CD14-positive monocyte (primary cell): ENCODE measurements around the gene TAF4. TPM values are rescaled to one million over a fixed set of nuclear protein-coding genes. Genes with fewer than 3 reads are reported as not detected.

Experiments
- DNase-seq, 3 donors: peaks; one replicate each; pipeline ENCODE4 v3.0.0-alpha.2; 2011 to 2022
- H2AFZ ChIP-seq: 2 replicates; pipeline ENCODE4 v1.6.0; 2012; ENCODE audit warnings: mild to moderate bottlenecking, low read depth, low read length, inconsistent platforms; ENCODE audit not compliant: insufficient read depth, poor library complexity, severe bottlenecking
- H3K27ac ChIP-seq, 2 donors: 1 replicate in 1 of 2; 2 replicates in 1 of 2; pipeline ENCODE4 v1.5.1; 2012 to 2013; ENCODE audit warnings: low read length in 2 of 2, control low read depth in 1 of 2, inconsistent platforms in 1 of 2, low read depth in 1 of 2, mild to moderate bottlenecking in 1 of 2
- H3K27me3 ChIP-seq, 2 donors: one replicate each; pipeline versions ENCODE4 v1.6.0 to v1.6.1; 2011 to 2013; ENCODE audit warnings: low read length in 2 of 2; ENCODE audit not compliant: control insufficient read depth in 2 of 2, insufficient read depth in 2 of 2
- H3K36me3 ChIP-seq, 2 donors: replicated peaks in 1 of 2; 1 replicate in 1 of 2; 2 replicates in 1 of 2; pipeline versions ENCODE4 v1.5.1 to v1.6.1; 2012 to 2013; ENCODE audit warnings: low read length in 2 of 2, control low read depth in 1 of 2, inconsistent platforms in 1 of 2, mild to moderate bottlenecking in 1 of 2; ENCODE audit not compliant: insufficient read depth in 2 of 2, control insufficient read depth in 1 of 2
- H3K4me1 ChIP-seq, 2 donors: 1 replicate in 1 of 2; 2 replicates in 1 of 2; pipeline versions ENCODE4 v1.5.1 to v1.6.1; 2012 to 2013; ENCODE audit warnings: low read length in 2 of 2, control low read depth in 1 of 2, inconsistent platforms in 1 of 2, mild to moderate bottlenecking in 1 of 2, moderate library complexity in 1 of 2; ENCODE audit not compliant: insufficient read depth in 2 of 2, control insufficient read depth in 1 of 2
- H3K4me2 ChIP-seq: replicated peaks from 2 replicates; pipeline ENCODE3; 2012; ENCODE audit warnings: low read length, moderate library complexity, mild to moderate bottlenecking; ENCODE audit not compliant: poor library complexity, severe bottlenecking; ENCODE audit errors: extremely low read depth
- H3K4me3 ChIP-seq, 3 experiments: fragments of 200-600 bp in 1 of 3; sonication (generic) in 1 of 3; replicated peaks in 1 of 3; 1 replicate in 2 of 3; 2 replicates in 1 of 3; pipeline ENCODE4 v1.5.1; 2011 to 2013; ENCODE audit warnings: low read length in 3 of 3, mild to moderate bottlenecking in 3 of 3, control low read depth in 2 of 3, low read depth in 2 of 3, inconsistent platforms in 1 of 3, moderate library complexity in 1 of 3
- H3K79me2 ChIP-seq: 2 replicates; pipeline ENCODE4 v1.6.0; 2012; ENCODE audit warnings: mild to moderate bottlenecking, control low read depth, inconsistent platforms, low read length, moderate library complexity; ENCODE audit not compliant: insufficient read depth
- H3K9ac ChIP-seq: 2 replicates; pipeline ENCODE4 v1.6.0; 2017; ENCODE audit warnings: low read length, mild to moderate bottlenecking; ENCODE audit not compliant: insufficient read depth, poor library complexity, severe bottlenecking
- H3K9me3 ChIP-seq, 2 donors: replicated peaks in 1 of 2; 1 replicate in 1 of 2; 2 replicates in 1 of 2; pipeline versions ENCODE4 v1.5.1 to v1.6.1; 2012 to 2013; ENCODE audit warnings: low read length in 2 of 2, control low read depth in 1 of 2; ENCODE audit not compliant: control insufficient read depth in 1 of 2, insufficient read depth in 1 of 2
- H4K20me1 ChIP-seq: 2 replicates; pipeline ENCODE4 v1.6.0; 2012; ENCODE audit warnings: mild to moderate bottlenecking, low read length, control low read depth, moderate library complexity; ENCODE audit not compliant: insufficient read depth
- H3K27ac Mint-ChIP-seq, 7 donors: one replicate each; pipeline ENCODE4 v1.8.0; 2020; ENCODE audit warnings: mild to moderate bottlenecking in 7 of 7, mixed read lengths in 7 of 7, moderate library complexity in 6 of 7, inconsistent platforms in 2 of 7
- H3K27me3 Mint-ChIP-seq, 3 donors: one replicate each; pipeline ENCODE4 v1.8.0; 2021 to 2022; ENCODE audit warnings: low read depth in 3 of 3, mild to moderate bottlenecking in 3 of 3, mixed read lengths in 3 of 3, moderate library complexity in 3 of 3, inconsistent platforms in 1 of 3
- H3K36me3 Mint-ChIP-seq, 2 donors: one replicate each; pipeline ENCODE4 v1.8.0; 2020; ENCODE audit warnings: mixed read lengths in 2 of 2, inconsistent platforms in 1 of 2, mild to moderate bottlenecking in 1 of 2
- H3K4me1 Mint-ChIP-seq: one replicate; pipeline ENCODE4 v1.8.0; 2020; ENCODE audit warnings: mild to moderate bottlenecking, mixed read lengths
- H3K4me3 Mint-ChIP-seq, 2 donors: one replicate each; pipeline ENCODE4 v1.8.0; 2020; ENCODE audit warnings: mild to moderate bottlenecking in 2 of 2, mixed read lengths in 2 of 2, moderate library complexity in 1 of 2
- H3K9me3 Mint-ChIP-seq, 7 donors: one replicate each; pipeline ENCODE4 v1.8.0; 2020 to 2022; ENCODE audit warnings: mixed read lengths in 7 of 7, mild to moderate bottlenecking in 6 of 7, moderate library complexity in 6 of 7, inconsistent platforms in 2 of 7
- WGBS: methylation state at CpG from one replicate; pipeline ENCODE4 v1.1.5; 2013; ENCODE audit warnings: missing lambda C conversion rate; ENCODE audit not compliant: insufficient coverage; 5-methylcytosine and 5-hydroxymethylcytosine counted together
- intact Hi-C, 2 donors: fragments of 100-400 bp; cut with micrococcal nuclease; formaldehyde crosslinking; loops; one replicate each; pipeline versions ENCODE4 v1.15.0 to v1.15.1; 2023
- polyA plus RNA-seq, 3 donors: library from polyadenylated mRNA; depleted of rRNA in 1 of 3; unstranded in 2 of 3; stranded (reverse) in 1 of 3; fragments of 300-500 nt in 2 of 3; fragments of >200 nt in 1 of 3; fragmentation: Illumina TruSeq in 2 of 3; gene quantifications; 1 replicate in 2 of 3; 2 replicates in 1 of 3; pipeline ENCODE4 v1.2.3, GENCODE V29; 2012 to 2021
- TF ChIP-seq, protein P1 (sequence below): fragments of 200-600 bp; IDR thresholded peaks from one replicate; pipeline ENCODE4 v1.8.0; 2022; ENCODE audit warnings: antibody characterized with exemption, mild to moderate bottlenecking

The TAF4 gene
- polyA plus RNA-seq, 3 donors, result 0.48 to 14.9 (median 0.99) TPM

DNA sequence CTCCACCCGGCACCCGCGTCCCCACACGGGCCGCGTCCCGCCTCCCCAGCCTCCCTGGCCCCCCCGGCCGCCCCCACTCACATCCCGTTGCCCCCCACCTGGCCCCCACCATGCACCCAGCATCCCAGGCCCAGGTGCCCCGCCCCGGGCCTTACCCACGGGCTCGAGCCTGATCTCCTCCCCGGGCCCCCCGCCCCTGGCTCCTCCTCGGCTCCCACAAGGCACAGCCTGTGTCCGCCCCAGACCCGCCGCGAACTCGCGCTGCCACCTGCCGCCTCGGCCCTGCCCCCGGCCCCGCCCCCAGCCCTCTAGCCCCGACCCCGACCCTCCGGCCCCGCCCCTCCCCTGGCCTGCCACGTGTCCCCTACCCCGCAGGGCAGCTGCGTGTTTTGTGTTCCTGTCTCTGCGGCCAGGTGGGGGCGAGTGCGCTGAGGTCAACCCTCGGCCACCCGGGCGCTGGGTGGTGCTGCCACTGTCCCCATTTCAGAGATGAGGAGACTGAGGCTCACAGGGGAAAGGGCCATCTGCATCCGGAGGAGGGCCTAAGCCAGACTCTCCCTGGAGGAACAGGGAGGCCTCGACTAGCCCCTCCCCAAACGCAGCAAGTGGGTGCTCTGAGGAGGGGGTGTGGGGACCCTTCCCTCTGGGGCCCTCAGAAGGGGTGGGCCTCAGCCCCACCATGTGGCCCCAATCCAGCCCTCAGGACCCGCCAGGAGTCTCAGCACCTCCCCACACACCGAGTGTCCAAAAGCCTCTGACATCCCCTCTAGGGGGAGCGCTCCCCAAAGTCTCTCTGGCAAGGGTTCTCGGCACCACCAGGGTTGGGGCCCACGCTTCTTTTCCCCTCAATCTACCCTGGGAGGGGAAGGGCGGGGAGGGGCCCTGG lies 99.8 kb downstream of the TAF4 start:
- H3K9me3 ChIP-seq, result no peaks in the 10 kb centered on the region
- peak overlapping the region in 1 of 2 donors; percentile 26 for H3K4me3 Mint-ChIP-seq
- TF ChIP-seq, protein P1, sequence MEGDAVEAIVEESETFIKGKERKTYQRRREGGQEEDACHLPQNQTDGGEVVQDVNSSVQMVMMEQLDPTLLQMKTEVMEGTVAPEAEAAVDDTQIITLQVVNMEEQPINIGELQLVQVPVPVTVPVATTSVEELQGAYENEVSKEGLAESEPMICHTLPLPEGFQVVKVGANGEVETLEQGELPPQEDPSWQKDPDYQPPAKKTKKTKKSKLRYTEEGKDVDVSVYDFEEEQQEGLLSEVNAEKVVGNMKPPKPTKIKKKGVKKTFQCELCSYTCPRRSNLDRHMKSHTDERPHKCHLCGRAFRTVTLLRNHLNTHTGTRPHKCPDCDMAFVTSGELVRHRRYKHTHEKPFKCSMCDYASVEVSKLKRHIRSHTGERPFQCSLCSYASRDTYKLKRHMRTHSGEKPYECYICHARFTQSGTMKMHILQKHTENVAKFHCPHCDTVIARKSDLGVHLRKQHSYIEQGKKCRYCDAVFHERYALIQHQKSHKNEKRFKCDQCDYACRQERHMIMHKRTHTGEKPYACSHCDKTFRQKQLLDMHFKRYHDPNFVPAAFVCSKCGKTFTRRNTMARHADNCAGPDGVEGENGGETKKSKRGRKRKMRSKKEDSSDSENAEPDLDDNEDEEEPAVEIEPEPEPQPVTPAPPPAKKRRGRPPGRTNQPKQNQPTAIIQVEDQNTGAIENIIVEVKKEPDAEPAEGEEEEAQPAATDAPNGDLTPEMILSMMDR, result no peak

DNA sequence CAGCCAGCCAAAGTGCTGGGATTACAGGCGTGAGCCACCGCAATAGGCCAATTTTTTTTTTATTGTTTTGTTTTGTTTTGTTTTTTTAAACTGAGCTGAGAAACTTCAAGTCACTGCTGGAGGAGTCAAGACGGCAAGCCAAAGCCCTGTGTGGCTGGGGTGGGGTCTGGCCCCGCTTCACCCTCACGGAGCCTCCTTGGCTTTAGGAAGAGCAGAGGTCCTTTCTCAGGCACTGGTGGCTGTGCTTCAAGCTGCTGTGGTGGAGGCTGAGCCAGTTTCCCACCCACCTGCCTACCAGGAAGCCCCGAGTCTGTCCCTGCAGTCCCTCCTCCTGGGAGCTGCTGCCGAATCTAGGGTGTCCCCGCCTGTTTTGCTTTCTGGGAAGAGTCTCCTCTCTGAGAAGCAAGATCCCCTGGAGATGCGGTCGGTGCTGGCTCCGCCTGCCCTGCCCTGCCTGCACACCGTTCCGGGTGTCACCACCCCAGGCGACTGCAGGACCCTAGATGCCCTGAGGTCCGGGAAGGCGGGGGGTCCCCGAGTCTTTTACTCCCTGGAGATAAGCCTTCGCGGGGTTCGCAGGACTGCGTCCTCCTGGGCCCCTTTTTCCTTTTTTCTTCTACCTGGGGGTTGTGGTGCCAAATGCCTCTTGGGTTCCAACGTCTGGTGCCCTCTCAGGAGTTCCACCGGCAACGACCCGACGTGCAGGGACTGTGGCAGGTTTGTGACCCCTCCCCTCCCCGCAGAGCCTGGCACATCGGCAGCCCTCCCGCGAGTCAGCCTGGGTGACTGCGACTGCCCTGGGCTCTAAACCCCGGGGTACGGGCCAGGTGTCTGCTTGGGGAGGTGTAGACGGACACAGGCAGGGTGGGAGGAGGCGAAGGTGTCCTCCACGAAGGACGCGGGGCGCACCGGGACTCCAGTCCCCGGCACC lies 100.7 kb downstream of the TAF4 start:
- TF ChIP-seq, protein P1, result no peak
- H3K9me3 Mint-ChIP-seq, result peaks cover 0 to 12% (median 3%) of the 10 kb centered on the region in 7 donors
- no peak overlapping the region for H3K9ac ChIP-seq
- no peaks in the 10 kb centered on the region for H3K36me3 Mint-ChIP-seq
- intact Hi-C loops, result no loop called here
- H3K27ac Mint-ChIP-seq, result no peak overlapping the region
- no peak overlapping the region for H3K4me3 ChIP-seq
- DNase-seq, result no peak
- peak overlapping the region in 1 of 2 donors; percentile 71 for H3K4me3 Mint-ChIP-seq
- 55% methylated on average over 19 of the region's 41 CpGs for WGBS
- no peak overlapping the region for H3K27ac ChIP-seq
- H3K9me3 ChIP-seq, result no peaks in the 10 kb centered on the region
- no peaks in the 10 kb centered on the region for H3K4me1 ChIP-seq
- no peaks in the 10 kb centered on the region for H3K79me2 ChIP-seq
- peaks cover 2 to 21% of the 10 kb centered on the region in 2 donors for H3K27me3 ChIP-seq
- H3K27me3 Mint-ChIP-seq, result peaks cover 23 to 45% (median 34%) of the 10 kb centered on the region in 3 donors
- no peak overlapping the region for H2AFZ ChIP-seq
- no peaks in the 10 kb centered on the region for H3K36me3 ChIP-seq
- no peak overlapping the region for H3K4me2 ChIP-seq
- H4K20me1 ChIP-seq, result no peaks in the 10 kb centered on the region
- H3K4me1 Mint-ChIP-seq, result no peaks in the 10 kb centered on the region

More for the DNA sequence above, 99.8 kb downstream of the TAF4 start:
- WGBS, result 13% methylated on average over 24 of the region's 49 CpGs
- Mint-ChIP-seq H3K27ac (no peak overlapping the region), H3K36me3 (no peaks in the 10 kb centered on the region), H3K9me3 (peaks cover 0 to 12% (median 3%) of the 10 kb centered on the region in 7 donors), H3K4me1 (no peaks in the 10 kb centered on the region), H3K27me3 (peaks cover 23 to 45% (median 32%) of the 10 kb centered on the region in 3 donors)
- no peak for DNase-seq
- no peak overlapping the region for H2AFZ ChIP-seq
- no peaks in the 10 kb centered on the region for H3K4me1 ChIP-seq
- intact Hi-C loops, result no loop called here
- H3K4me3 ChIP-seq, result no peak overlapping the region
- no peaks in the 10 kb centered on the region for H3K79me2 ChIP-seq
- no peak overlapping the region for H3K4me2 ChIP-seq
- peaks cover 2 to 21% of the 10 kb centered on the region in 2 donors for H3K27me3 ChIP-seq
- no peaks in the 10 kb centered on the region for H3K36me3 ChIP-seq
- H3K9ac ChIP-seq, result no peak overlapping the region
- no peak overlapping the region for H3K27ac ChIP-seq
- no peaks in the 10 kb centered on the region for H4K20me1 ChIP-seq
